Middle frontal gyrus (tissue), 1 donor: ENCODE measurements around the gene PTPN1.
"Not testable (repeated sequence)": the region's sequence is repeated elsewhere in the genome, so short reads cannot be mapped to it uniquely, and the experiment has no call there.

Experiments used
- DNase-seq: peaks from one replicate; pipeline ENCODE4 v3.0.0-alpha.2; 2015; ENCODE audit warnings: low spot score; ENCODE audit errors: extremely low spot score

PTPN1 gene

DNA sequence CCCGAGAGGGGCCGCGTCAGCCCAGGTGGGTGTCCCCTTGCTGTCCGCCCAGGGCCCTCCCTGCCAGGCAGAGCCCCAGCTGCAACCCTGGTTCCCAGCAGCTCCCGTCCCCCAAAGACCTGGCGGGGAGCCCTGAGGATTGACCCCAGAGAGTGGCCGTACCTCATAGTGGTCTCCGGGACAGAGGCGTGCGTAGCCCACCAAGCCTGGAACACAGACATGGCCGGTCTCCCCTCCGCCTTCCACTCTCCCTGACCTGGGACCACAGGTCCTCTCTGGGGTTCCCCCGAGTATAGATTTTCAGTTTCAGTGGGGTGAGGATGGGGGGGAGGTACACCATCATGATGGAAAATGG lies 98.5 kb downstream of the PTPN1 start:
- no peak for DNase-seq

DNA sequence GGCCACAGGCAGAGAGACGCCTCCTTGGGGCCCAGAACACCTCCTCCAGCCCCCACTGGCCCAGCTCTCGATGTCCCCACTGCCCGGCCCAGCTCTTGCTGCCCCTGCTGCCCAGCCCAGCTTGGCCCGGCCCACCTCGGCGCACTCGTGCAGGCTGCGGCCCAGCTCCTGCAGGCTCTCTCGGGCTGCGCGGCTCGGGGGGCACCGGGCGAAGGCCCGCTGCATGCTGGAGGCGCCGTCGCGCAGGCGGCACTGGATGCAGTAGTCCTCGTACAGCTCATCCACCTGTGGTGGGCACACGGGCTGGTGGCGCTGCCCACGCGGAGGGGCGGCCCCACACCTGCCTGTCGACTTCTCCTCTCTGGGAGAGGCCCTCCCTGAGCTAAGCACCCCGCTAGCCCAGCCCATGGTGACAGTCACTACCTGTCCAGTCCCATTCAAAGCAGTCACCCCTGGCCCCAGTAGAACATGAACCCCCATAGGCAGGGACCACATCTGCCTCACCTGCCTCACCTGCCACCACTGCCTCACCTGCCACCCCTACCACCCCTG lies 99.3 kb downstream of the PTPN1 start:
- no peak for DNase-seq

DNA sequence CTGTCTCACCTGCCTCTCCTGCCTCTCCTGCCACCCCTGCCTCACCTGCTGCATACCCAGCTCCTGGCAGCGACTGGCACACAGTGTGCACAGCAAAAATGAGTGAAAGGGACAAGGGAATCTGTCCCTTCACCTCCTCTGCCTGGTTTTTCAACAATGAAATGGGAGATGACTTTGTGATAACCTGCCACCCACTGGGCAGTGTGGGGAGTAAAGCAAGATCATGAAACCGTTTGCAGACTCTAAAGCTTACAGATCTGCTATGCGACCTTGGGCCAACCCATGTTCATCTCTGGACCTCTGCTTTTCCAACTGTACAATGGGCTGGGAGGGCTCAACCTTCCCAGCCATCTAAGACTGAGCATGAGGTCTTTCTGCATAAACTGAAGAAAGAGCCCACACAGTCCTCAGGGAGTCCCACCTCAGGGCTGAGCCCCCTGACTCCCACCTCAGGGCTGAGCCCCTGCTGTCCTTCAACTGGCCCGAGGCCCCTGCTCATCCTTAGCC lies 100.1 kb downstream of the PTPN1 start:
- no peak for DNase-seq

DNA sequence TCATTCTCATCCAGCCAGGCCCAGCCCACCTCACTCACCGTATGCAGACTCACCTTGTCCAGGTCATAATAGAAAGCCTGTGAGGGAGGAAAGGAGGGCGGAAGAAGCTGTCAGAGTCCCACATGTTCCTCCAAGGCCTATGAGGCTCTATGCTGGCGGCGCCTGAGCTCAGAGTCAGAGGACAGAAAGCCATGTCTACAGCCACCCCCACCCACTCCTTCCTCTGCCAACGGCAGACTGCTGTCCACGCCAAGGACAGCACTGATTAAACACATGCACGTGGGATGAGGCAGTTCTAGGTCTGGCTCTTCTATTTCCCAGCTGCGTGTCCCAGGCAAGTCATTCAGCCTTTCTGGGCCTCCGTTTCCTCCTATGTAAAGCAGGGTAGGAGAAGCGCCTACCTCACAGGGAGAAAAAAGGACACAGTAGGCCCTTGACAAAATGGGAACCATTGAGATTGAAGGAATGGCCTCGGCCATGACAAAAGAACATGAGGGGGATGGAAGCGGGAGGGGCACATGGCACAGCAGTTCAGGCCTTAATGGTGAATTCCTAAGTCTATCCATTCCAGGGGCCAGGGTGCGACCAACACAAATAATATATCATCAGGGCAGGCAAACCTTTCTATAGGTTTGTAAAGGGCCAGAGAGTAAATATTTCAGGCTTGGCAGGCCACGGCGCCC lies 101.1 kb downstream of the PTPN1 start:
- DNase-seq, result no peak

DNA sequence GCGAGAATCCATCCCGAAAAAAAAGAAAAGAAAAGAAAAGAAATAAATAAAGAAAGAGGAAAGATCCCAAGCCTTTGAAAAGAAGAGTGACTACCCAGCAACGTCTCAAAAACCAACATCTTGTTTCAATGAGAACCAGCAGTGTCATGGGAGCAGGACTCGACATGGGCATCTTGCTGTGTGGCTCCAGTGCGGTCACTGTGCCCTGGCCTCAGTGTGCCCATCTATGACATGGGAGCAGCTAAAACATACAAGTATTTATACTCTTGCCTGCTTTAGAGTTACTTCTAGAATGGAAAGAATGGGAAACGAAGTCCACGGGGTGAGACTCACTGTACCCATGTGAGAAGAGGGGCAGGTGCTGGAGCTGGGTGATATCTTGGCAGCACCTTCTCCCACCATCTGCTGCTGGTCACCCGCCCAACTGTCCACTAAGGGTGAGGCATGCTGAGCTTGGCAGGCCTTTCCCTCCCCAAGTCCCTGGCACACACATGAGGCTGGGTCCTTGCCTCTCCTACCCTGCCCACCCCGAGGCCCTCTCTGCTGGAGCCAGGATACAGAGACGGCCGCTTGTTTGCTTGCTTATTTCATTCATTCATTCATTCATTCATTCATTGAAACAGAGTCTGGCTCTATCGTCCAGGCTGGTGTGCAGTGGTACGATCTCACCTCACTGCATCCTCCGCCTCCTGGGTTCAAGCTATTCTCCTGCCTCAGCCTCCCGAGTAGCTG lies 103.4 kb downstream of the PTPN1 start:
- no peak for DNase-seq

DNA sequence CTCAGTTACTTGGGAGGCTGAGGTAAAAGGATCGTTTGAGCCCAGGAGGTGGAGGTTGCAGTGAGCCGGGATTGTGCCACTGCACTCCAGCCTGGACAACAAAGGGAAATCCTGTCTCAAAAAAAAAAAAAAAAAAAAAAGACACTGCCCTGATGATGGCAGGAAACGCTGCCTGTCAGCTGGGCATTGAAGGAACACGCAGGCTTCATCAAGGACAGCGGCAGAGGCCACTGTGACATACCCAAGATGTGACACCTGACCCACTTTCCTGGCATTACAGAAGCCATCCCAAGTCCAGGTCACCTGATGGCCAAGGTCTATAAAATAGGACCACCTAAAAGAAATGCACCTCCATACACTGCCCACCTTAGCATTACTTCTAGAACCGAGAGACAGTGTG lies 105.2 kb downstream of the PTPN1 start:
- no peak for DNase-seq

DNA sequence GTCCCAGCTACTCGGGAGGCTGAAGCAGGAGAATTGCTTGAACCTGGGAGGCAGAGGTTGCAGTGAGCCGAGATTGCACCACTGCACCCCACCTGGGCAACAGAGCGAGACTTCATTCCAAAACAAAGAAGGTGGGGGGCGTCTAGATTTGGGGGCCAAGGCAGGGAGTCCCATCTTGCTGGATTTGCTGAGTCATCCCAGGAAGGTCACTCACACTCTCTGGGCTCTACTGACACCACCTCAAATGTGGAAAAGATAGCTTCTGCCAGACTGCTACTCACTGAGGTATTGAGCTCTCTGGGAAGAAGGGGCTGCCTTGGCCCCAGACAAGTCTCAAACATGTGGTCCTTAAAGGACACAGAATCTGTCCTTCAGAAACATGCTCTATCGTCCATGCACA lies 106.8 kb downstream of the PTPN1 start:
- no peak for DNase-seq

DNA sequence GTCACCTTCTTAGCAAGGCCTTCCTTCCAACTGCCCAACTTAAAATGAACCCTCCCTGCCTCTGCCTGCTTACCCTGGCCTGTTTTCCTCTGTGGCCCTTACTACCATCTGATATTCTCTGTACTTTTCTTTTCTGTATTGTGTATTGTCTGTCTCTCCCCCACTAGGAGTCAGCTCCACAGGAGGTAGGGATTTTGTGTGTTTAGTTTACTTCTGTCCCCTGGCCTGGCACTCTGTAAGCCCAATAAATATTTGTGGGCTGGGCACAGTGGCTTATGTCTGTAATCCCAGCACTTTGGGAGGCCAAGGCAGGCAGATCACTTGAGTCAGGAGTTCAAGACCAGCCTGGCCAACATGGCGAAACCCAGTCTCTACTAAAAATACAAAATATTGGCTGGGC lies 108.4 kb downstream of the PTPN1 start:
- DNase-seq, result no peak

DNA sequence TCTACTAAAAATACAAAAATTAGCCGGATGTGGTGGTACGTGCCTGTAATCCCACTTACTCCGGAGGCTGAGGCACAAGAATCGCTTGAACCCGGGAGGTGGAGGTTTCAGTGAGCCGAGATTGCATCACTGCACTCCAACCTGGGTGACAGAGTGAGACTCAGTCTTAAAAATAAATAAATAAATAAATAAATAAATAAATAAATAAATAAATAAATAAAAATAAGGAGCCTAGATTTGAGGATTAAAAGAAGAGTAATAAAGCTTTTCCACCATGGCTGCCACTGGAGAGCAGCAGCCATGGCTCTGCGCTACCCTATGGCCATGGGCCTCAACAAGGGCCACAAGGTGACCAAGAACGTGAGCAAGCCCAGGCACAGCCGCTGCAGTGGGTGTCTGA lies 110.3 kb downstream of the PTPN1 start:
- DNase-seq, result not testable (repeated sequence)

DNA sequence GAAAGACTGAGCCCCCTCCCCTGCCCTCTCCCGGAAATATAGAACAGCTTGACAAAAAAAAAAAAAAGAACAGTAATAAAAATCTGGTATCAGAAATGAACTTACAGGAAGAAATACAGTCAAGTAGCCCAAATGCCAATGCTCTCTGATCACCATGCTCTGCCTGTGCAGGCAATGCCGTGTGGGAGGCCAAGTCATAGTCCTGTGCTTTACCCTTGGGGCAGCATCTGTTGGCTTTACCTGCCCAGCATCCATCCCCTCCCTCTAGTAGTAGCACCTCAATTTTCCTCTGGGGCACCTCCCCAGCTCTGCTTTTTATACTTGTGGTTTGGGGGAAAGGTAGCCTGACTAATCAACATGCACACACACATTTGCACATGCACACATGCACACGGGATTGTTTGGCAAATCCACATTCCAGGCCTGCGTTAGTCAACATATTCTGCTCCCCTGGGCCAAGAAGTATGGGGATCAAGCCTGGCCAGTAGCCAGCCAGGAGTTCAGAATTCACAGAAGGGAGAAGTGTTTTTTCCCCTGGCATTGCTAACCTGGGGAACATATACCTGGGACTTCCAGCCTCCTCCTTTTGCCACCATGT lies 111.0 kb downstream of the PTPN1 start:
- no peak for DNase-seq

DNA sequence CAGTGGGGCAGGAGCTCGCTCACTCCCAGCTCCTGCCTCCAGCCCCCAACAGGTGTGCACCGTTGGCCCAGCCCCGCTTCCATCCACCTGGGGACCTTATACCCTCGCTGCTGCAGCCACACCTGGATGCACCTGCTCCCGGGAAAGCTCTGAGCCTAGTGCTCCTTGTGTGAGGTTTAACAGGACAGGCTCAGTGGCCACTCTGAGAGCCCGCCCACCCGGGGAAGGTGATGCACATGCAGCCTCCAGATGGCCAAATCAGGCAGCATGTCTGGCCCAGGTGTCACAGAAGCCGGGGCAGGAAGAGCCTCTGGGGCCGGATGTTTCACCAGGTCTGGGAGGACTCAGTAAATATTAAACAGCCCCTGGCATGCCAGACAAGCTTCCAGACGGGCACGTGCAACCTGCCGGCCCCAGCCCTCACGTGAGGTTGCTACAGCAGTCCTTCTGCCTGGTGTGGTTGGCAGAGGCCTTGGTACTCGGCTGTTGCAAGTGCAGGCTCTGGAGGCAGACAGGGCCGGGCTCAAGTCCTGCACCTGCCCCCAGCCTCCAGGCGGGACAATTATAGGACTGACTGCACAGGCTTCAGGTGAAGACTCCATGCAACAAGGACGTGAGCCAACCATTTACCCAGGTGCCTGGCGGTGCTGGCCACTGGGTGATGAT lies 114.3 kb downstream of the PTPN1 start:
- no peak for DNase-seq

DNA sequence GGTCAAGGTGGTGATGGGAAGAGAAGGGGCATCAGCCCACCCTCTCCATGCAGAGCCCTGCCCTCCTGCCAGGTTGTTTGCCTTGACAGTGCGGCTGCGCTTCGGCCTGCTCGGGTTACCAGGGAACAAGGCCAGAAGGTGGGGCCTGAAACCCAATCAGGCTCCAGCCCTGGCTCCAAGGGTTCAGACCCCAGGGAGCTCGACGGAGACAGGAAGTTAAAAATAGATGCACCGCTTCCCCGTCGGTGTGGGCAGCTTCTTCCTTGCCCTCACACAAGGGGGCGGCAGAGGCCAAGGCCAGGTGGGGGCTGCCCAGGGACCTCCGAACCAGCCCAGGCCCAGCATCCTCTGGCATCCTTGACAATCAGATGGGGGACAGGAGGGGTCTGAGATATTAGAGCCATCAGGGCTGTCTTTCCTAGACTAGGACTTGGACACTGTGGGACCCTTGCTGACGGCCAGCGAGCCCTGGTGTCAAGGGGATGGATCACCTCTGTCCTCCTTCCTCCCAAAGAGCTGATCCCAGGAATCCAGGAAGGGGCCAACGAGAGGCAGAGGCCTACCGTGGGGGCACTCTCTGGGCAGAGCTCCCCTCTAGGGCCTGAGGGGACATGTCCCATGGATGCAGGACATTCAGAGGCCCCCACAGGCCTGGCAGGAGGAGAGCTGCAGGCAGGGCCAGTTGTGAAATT lies 115.9 kb downstream of the PTPN1 start:
- no peak for DNase-seq

DNA sequence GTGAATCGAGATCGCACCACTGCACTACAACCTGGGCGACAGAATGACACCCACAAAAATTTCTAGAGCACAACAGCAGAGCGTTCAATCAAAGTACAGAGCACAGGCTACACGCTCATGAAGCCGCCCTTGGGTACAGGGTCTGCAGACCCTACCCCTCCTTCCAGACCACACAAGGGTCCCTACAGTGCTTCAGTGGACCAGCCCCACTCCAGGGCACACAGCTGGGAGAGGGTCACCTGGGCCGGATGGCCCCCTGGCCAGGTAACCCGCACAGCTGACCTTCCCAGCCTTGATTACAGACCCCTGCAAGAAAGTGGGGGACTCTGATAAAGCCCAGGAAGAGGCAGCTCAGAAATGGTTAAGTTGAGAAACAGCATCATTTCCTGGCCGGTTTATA lies 117.6 kb downstream of the PTPN1 start:
- DNase-seq, result no peak

DNA sequence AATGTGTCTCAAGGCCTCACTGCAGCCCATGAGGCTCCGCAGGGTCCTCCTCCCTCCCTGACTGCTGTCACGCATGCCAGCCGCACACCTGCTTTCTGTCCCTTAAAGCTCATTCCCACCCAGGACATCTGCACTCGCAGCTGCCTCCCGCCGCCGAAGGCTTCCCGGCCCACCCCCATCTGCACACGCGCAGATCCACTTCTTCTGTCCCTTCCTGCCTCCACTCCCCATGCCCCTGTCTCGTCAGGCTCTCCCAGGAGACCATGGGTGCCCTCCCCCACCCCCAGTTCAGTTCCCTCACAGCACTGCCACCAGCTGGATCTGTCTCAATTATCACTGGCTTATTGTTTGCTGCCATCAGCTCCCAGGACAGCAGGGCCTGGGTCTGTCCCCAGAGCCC lies 118.1 kb downstream of the PTPN1 start:
- DNase-seq, result no peak

DNA sequence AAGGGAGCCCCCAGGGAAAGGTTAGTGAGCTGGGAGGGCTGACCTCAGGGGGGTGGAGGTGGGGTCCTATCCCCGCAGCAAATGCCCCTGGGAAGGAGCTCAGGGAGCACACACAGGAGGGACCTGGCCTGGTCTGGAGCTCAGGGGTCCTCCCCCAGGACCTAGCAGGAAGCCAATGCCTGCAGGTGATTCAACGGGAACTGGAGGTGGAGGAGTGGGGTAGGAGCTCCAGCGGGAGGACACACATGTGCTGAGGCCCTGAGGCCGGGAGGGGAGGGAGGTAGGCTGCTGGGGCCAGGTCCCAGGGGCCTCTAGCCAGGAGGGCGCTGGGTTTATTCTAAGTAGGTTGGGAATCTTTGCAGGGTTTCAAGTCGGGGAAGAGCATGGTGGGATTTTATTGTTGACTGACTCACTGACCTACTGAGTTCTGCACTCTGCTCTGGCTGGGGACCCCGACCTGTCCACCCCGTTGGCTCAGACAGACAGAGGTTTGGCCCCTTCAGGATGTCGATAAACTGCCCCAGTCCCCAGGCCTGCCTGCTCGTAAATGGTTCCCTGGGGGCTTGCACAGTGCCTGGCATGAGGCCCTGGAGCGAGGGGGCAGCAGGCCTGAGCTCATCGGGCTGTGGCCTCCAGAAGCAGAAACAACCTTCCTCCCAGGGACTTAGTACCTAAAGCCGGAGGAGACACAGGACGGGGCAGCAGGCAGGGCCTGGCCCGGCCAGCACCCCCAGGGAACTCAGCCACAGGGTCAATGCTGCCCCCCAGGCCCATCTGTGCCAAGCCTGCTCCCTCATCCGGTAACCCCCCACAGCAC lies 118.9 kb downstream of the PTPN1 start:
- DNase-seq, result no peak

DNA sequence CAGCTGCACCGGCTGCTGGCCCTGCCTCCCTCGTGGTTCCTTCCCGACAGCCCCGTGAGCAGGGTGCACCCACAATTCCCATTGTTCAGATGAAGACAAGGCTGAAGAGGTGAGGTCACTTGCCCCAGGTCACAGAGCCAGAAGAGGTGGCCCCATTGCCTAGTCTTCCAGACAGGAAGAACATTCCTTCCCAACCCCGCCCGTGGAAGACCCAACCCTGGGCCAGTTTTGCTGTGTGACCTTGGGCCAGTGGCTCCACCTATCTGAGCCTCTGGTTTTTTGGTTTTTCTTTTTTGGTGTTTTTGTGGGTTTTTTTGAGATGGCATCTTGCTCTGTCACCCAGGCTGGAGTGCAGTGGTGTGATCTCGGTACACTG lies 119.5 kb downstream of the PTPN1 start:
- DNase-seq, result no peak

DNA sequence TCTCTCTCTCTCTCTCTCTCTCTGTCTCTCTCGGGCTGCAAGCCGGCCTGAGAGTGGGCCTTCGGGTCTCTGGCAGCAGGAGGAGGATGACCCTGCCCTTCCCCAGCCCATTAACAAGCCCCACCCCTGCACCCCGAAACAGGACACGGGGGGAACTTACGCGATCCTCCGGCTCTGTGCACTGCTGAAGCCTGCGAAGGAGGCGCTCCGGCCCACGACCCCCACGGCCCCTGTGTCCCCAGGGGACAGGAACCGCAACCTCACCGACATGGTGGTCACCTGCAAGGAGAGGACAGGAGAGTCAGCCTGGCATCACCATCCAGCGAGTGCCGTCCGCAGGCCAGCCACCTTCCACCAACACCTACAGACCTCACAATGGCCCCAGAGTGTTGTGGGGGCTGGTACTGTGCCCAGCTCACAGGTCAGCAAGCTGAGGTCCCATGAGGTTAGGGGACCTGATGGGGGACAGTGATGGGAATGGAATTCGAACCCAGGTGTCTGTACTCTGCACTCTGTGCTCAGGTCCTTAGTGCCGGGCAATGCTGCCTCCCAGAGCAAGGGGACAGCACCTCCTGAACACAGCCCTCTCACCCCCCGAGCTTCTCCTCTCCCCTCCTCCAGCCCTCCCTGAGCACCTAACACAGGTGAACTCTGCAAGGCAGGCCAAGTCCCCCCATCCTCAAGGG lies 120.5 kb downstream of the PTPN1 start:
- DNase-seq, result no peak

DNA sequence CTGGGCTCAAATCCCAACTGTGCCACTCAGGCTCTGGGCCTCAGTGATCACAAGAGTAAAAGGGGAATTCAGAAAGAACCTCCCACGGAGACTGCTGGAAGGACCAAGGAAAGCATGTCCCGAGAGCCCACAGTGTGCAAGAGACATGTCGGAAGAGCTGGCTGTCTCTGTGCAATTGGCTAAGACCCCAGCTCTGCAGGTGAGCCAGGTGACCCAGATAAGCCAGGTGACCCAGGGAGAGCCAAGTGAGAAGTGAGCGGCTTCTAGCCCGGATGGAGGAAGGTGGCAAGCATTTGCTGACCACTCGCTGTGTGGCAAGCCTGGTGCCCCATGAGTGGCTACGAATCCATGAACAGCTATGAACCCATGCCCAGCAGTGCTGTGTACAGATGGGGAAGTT lies 122.1 kb downstream of the PTPN1 start:
- DNase-seq, result no peak

DNA sequence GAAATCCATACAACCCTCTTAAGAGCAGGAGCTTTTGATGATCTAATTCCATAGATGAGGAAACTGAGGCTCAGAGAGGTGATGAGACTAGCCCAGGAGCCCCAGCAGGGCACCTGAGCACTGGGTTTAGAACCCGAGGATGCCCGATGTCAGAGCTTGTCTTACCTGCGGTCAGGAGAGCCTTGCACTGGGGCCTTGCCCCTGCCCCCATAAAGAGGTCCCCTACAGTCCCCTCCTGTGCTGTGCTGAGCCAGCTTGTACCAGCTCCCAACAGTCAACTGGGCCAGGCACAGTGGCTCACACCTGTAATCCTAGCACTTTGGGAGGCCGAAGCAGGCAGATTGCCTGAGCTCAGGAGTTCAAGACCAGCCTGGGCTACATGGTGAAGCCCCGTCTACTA lies 122.5 kb downstream of the PTPN1 start:
- no peak for DNase-seq

DNA sequence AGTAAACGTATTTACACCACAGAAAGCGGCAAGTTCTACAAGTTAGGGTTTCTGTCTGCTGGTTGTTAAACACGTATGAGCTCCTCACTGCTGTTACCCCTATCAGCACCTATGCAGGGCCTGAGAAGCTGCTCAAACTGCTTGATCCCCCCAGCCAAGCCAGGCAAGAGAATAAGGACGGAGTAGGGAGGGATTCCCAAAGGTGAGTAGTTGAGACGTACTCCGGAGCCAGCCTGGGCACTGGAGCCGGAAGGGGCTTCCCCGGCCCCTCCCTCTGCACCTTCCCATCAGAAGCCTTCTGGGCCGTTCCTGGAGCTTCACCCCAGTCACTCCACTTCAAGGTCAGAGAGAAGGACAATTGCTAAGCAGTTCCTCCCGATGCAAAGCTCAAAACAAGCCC lies 123.2 kb downstream of the PTPN1 start:
- DNase-seq, result no peak
